ENCODE measurements around the gene ALOX5.
"Not testable (repeated sequence)": the region's sequence is repeated elsewhere in the genome, so short reads cannot be mapped to it uniquely, and the experiment has no call there.

DNA sequence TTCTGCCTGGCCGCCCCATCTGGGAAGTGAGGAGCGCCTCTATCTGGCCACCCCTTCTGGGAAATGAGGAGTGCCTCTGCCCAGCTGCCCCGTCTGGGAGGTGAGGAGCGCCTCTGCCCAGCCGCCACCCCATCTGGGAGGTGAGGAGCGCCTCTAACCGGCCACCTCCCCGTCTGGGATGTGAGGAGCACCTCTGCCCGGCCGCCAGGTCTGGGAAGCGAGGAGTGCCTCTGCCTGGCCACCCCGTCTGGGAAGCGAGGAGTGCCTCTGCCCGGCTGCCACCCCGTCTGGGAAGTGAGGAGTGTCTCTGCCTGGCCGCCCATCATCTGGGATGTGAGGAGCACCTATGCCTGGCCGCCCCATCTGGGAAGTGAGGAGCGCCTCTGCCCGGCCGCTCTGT, 26.6 kb upstream of the ALOX5 start:
- TF ChIP-seq POLR2A (IDR thresholded peaks at IDR 0.05), result not testable (repeated sequence)
- TF ChIP-seq, protein P1, sequence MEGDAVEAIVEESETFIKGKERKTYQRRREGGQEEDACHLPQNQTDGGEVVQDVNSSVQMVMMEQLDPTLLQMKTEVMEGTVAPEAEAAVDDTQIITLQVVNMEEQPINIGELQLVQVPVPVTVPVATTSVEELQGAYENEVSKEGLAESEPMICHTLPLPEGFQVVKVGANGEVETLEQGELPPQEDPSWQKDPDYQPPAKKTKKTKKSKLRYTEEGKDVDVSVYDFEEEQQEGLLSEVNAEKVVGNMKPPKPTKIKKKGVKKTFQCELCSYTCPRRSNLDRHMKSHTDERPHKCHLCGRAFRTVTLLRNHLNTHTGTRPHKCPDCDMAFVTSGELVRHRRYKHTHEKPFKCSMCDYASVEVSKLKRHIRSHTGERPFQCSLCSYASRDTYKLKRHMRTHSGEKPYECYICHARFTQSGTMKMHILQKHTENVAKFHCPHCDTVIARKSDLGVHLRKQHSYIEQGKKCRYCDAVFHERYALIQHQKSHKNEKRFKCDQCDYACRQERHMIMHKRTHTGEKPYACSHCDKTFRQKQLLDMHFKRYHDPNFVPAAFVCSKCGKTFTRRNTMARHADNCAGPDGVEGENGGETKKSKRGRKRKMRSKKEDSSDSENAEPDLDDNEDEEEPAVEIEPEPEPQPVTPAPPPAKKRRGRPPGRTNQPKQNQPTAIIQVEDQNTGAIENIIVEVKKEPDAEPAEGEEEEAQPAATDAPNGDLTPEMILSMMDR (IDR thresholded peaks at IDR 0.05), result not testable (repeated sequence)

Data from transverse colon (tissue), 3 donors.